ENCODE data around the gene DCLK1. TPM values are rescaled to one million over a fixed set of nuclear protein-coding genes. Genes with fewer than 3 reads are reported as not detected.

Gene DCLK1
- total and polyA plus RNA-seq, 10 of the 15 experiments (the other 5 are each of a cell fraction or from before 2014, with no cell fraction given), result not detected

DNA sequence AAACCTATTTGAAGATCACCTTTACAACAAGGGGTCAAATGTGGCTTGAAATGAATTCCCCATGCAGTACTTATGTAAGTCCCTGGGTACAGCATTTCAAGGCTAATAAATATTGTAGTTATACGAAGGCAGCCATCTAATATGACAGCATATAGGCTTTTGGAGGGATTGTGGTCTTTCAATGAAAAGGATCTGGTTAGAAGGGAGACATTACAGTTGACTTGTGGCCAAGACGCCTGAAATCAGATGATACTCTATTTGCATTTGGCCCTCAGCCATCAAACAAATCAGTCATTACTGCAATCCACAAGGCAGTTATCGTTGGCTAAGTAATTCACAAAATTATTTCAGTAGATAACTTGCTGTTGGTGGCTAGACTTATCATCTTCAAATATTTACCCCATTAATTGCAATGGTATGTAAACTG, 242.7 kb downstream of the DCLK1 start:
- no TSS peak for BruUV-seq (replicated peaks)
- no peak overlapping the region for H3K4me2 ChIP-seq (ENCODE audit: control insufficient read depth, insufficient read depth)
- H3K9me3 ChIP-seq (replicated peaks; ENCODE audit: control insufficient read depth, insufficient read depth, low read length), result no peaks in the 10 kb centered on the region
- in situ Hi-C loops (cut with MboI), result no loop called here
- RAD21 ChIA-PET (ENCODE audit: unreplicated experiment), result no interaction called here
- no peak overlapping the region for H3K9ac ChIP-seq (ENCODE audit: control insufficient read depth, insufficient read depth, low read length)
- intact Hi-C loops (cut with micrococcal nuclease; ENCODE audit: unreplicated experiment), result no loop called here
- H2AFZ ChIP-seq (ENCODE audit: control insufficient read depth, low read depth, low read length), result no peak overlapping the region
- DNase-seq (ENCODE audit: low read depth, low spot score), result no peak
- no peak for ATAC-seq
- POLR2A ChIA-PET, result no interaction called here
- no peak for FAIRE-seq
- no peaks in the 10 kb centered on the region for H3K79me2 ChIP-seq (ENCODE audit: control insufficient read depth, insufficient read depth, low read length)
- CTCF ChIA-PET, result no interaction called here
- no peaks in the 10 kb centered on the region for H3K27me3 ChIP-seq (replicated peaks in 1 of 2; ENCODE audit: control insufficient read depth in 2 of 2, insufficient read depth in 2 of 2, low read length in 1 of 2)
- H3K4me3 ChIP-seq, result no peak overlapping the region
- no peak overlapping the region for H3K27ac ChIP-seq (ENCODE audit: control insufficient read depth, insufficient read depth)
- SMC1A ChIA-PET (ENCODE audit: uncharacterized antibody, unreplicated experiment), result no interaction called here
- 12% methylated on average over 3 of the region's 3 CpGs for WGBS (ENCODE audit: insufficient coverage, insufficient replicate concordance, low lambda C conversion rate, missing lambda C conversion rate)
- TF ChIP-seq ZNF207 (IDR thresholded peaks at IDR 0.05; ENCODE audit: borderline replicate concordance) (no peak), ATF2 (IDR thresholded peaks at IDR 0.05; ENCODE audit: low read length) (no peak), PBX3 (IDR thresholded peaks at IDR 0.05; ENCODE audit: insufficient replicate concordance, low read depth, low read length) (no peak), SPI1 (IDR thresholded peaks at IDR 0.05; ENCODE audit: borderline replicate concordance, insufficient read depth, low read depth, low read length) (no peak), YBX1 (IDR thresholded peaks at IDR 0.05) (no peak), E4F1 (IDR thresholded peaks at IDR 0.05; ENCODE audit: borderline replicate concordance, partially characterized antibody) (no peak), ZNF592 (IDR thresholded peaks at IDR 0.05) (no peak), PML (IDR thresholded peaks at IDR 0.05; ENCODE audit: low read length) (no peak), NR2C2 (IDR thresholded peaks at IDR 0.05; ENCODE audit: borderline replicate concordance, control insufficient read depth, insufficient read length, low read depth) (no peak), CBX3 (IDR thresholded peaks at IDR 0.05; ENCODE audit: borderline replicate concordance, low read depth) (no peak)
- TF ChIP-seq, protein P1, sequence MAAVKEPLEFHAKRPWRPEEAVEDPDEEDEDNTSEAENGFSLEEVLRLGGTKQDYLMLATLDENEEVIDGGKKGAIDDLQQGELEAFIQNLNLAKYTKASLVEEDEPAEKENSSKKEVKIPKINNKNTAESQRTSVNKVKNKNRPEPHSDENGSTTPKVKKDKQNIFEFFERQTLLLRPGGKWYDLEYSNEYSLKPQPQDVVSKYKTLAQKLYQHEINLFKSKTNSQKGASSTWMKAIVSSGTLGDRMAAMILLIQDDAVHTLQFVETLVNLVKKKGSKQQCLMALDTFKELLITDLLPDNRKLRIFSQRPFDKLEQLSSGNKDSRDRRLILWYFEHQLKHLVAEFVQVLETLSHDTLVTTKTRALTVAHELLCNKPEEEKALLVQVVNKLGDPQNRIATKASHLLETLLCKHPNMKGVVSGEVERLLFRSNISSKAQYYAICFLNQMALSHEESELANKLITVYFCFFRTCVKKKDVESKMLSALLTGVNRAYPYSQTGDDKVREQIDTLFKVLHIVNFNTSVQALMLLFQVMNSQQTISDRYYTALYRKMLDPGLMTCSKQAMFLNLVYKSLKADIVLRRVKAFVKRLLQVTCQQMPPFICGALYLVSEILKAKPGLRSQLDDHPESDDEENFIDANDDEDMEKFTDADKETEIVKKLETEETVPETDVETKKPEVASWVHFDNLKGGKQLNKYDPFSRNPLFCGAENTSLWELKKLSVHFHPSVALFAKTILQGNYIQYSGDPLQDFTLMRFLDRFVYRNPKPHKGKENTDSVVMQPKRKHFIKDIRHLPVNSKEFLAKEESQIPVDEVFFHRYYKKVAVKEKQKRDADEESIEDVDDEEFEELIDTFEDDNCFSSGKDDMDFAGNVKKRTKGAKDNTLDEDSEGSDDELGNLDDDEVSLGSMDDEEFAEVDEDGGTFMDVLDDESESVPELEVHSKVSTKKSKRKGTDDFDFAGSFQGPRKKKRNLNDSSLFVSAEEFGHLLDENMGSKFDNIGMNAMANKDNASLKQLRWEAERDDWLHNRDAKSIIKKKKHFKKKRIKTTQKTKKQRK (IDR thresholded peaks at IDR 0.05; ENCODE audit: low read depth, low read length), result no peak
- no peaks in the 10 kb centered on the region for H3K36me3 ChIP-seq (ENCODE audit: control insufficient read depth in 2 of 2, insufficient read depth in 2 of 2, low read length in 1 of 2)
- no peaks in the 10 kb centered on the region for H3K4me1 ChIP-seq (ENCODE audit: control insufficient read depth, insufficient read depth, low read length)
- H4K20me1 ChIP-seq (ENCODE audit: control insufficient read depth, insufficient read depth), result no peaks in the 10 kb centered on the region
